HepG2 (cell line): ENCODE data around the gene CFAP70. TPM values are rescaled to one million over a fixed set of nuclear protein-coding genes. Genes with fewer than 3 reads are reported as not detected.

Experiments used
- CBX5 ChIP-seq: sonication (generic); formaldehyde crosslinking; IDR thresholded peaks from 2 replicates; pipeline ENCODE4 v1.4.0; 2020; ENCODE audit warnings: missing genetic modification reagents, borderline replicate concordance
- DPF2 ChIP-seq: sonication (generic); formaldehyde crosslinking; IDR thresholded peaks from 2 replicates; pipeline ENCODE4 v1.4.0; 2020; ENCODE audit warnings: mild to moderate bottlenecking, low read depth, missing genetic modification reagents, borderline replicate concordance
- EZH2 ChIP-seq: conservative IDR thresholded peaks from 2 replicates; pipeline ENCODE4 v1.6.1; 2012; ENCODE audit warnings: mild to moderate bottlenecking, low read depth, low read length, moderate library complexity
- FOXK2 ChIP-seq: fragments of 450-650 bp; IDR thresholded peaks from 2 replicates; pipeline ENCODE4 v1.6.1; 2016
- HOXA7 ChIP-seq: sonication (generic); formaldehyde crosslinking; IDR thresholded peaks from 2 replicates; pipeline ENCODE4 v1.8.1; 2022; ENCODE audit warnings: mild to moderate bottlenecking, missing genetic modification reagents, moderate library complexity
- KLF15 ChIP-seq: sonication (generic); formaldehyde crosslinking; IDR thresholded peaks from 2 replicates; pipeline ENCODE4 v1.8.1; 2023; ENCODE audit warnings: borderline replicate concordance, mild to moderate bottlenecking, inconsistent platforms, missing genetic modification reagents, mixed read lengths
- MAFK ChIP-seq, 2 experiments: IDR thresholded peaks in 1 of 2; conservative IDR thresholded peaks in 1 of 2; 2 replicates each; pipeline ENCODE4 v1.6.1; 2011; ENCODE audit warnings: improper control_type of control experiment in 2 of 2, low read length in 2 of 2
- MED8 ChIP-seq: sonication (generic); formaldehyde crosslinking; IDR thresholded peaks from 2 replicates; pipeline ENCODE4 v1.8.1; 2023; ENCODE audit warnings: mild to moderate bottlenecking, missing genetic modification reagents; ENCODE audit not compliant: insufficient replicate concordance
- MEF2D ChIP-seq: sonication (generic); formaldehyde crosslinking; IDR thresholded peaks from 2 replicates; pipeline ENCODE4 v1.5.1; 2020; ENCODE audit warnings: mild to moderate bottlenecking, missing genetic modification reagents
- NFIC ChIP-seq: IDR thresholded peaks from 2 replicates; pipeline ENCODE4 v1.6.1; 2012; ENCODE audit warnings: mild to moderate bottlenecking, low read length, inconsistent platforms
- PRPF4 ChIP-seq: fragments of 200-400 bp; formaldehyde crosslinking; IDR thresholded peaks from 2 replicates; pipeline ENCODE4 v1.6.1; 2016; ENCODE audit warnings: low read length, low read depth; ENCODE audit not compliant: poor library complexity, severe bottlenecking
- RFXAP ChIP-seq: sonication (generic); formaldehyde crosslinking; IDR thresholded peaks from 2 replicates; pipeline ENCODE4 v1.4.0; 2020; ENCODE audit warnings: missing genetic modification reagents, borderline replicate concordance
- RXRB ChIP-seq: IDR thresholded peaks from 2 replicates; pipeline ENCODE4 v1.6.1; 2016; ENCODE audit warnings: borderline replicate concordance, missing genetic modification reagents, missing compliant biosample characterization
- THAP11 ChIP-seq: IDR thresholded peaks from 2 replicates; pipeline ENCODE4 v1.6.1; 2016; ENCODE audit warnings: missing biosample characterization, missing genetic modification reagents
- ZFP90 ChIP-seq: sonication (generic); formaldehyde crosslinking; IDR thresholded peaks from 2 replicates; pipeline ENCODE4 v1.8.0; 2022; ENCODE audit warnings: missing genetic modification reagents, mild to moderate bottlenecking, inconsistent platforms, borderline replicate concordance
- ZMYM2 ChIP-seq: sonication (generic); formaldehyde crosslinking; IDR thresholded peaks from 2 replicates; pipeline ENCODE4 v1.8.0; 2022; ENCODE audit warnings: mild to moderate bottlenecking, missing genetic modification reagents
- polyA plus RNA-seq, 8 experiments: library from polyadenylated mRNA; depleted of rRNA in 3 of 8; stranded (reverse) in 7 of 8; unstranded in 1 of 8; fragments of >200 nt; fragmentation: Illumina TruSeq in 4 of 8; extraction: Trizol in 4 of 8; gene quantifications; 2 replicates each; pipeline versions ENCODE4 v1.2.1 to v1.2.3, GENCODE V29; 2011 to 2016; ENCODE audit warnings: low read depth in 4 of 8, missing spikeins in 1 of 8, mixed read lengths in 1 of 8; ENCODE audit not compliant: insufficient read depth in 1 of 8
- total RNA-seq, 5 experiments: library from RNA; depleted of rRNA; stranded (reverse); fragments of >200 nt; fragmentation: Illumina TruSeq; extraction: Trizol; gene quantifications; 2 replicates each; pipeline ENCODE4 v1.2.3, GENCODE V29; 2016; ENCODE audit warnings: low read depth in 1 of 5
- TF ChIP-seq, protein P1 (sequence below): sonication (generic); formaldehyde crosslinking; conservative IDR thresholded peaks from 2 replicates; pipeline ENCODE4 v1.5.0; 2020; ENCODE audit warnings: missing genetic modification reagents
- TF ChIP-seq, protein P2 (sequence below): sonication (generic); formaldehyde crosslinking; IDR thresholded peaks from 2 replicates; pipeline ENCODE4 v1.4.0; 2020; ENCODE audit warnings: mild to moderate bottlenecking, missing genetic modification reagents
- TF ChIP-seq, protein P3 (sequence below): sonication (generic); formaldehyde crosslinking; IDR thresholded peaks from 2 replicates; pipeline ENCODE4 v1.5.0; 2020; ENCODE audit warnings: missing genetic modification reagents
- TF ChIP-seq, protein P4 (sequence below): IDR thresholded peaks from 2 replicates; pipeline ENCODE4 v1.6.1; 2016; ENCODE audit warnings: mild to moderate bottlenecking
- TF ChIP-seq, protein P5 (sequence below): IDR thresholded peaks from 2 replicates; pipeline ENCODE4 v1.6.1; 2016; ENCODE audit warnings: control low read depth

Gene CFAP70
- total and polyA plus RNA-seq, 2 of the 13 experiments (the other 11 are each of a cell fraction or from before 2014, with no cell fraction given): 0.27 to 0.38 TPM

DNA sequence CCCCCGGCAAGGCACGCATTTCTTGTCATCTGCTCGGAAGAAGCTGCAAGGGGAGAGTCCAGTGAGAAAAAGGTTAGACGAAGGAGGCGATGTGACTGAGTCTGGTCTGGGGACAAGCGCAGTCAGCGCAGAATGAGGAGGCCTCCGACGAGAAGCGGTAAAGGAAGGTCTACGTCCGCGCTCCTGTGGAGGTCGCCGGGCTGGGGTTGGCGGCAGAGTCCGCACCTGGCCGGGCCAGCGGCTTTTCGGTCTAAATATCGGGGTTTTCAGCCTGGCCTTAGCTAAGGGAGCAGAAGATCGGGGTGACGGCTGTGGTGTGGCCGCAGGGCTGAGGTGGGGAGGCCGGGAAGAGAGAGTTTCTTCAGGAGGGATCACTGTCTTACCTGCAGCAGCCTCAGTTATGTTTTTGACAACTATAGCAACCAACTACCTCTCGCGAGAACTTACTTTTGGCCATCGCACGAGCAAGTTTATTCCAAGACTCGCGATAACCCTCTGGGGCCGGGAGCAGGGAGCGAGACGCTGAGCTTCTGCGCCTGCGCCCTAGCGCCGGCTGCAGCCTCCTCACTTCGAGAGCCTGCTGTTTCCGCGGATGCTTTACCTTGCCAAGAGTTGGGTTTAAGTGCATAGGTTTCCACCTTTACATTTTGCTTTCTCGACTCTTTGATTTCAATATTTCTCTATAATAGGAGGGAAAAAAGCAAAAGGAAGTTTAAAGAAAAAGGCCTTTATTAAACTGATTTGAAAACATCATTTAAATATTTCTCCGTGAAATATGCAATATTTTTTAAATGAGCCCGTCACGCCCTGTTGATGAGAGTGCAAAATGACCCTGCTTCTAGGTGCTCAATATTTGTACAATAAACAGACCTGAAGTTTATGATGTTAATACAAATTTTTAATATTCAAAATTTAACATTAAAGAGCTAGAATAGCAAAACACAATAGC lies at the start of gene CFAP70 (continued):
- TF ChIP-seq, protein P1, sequence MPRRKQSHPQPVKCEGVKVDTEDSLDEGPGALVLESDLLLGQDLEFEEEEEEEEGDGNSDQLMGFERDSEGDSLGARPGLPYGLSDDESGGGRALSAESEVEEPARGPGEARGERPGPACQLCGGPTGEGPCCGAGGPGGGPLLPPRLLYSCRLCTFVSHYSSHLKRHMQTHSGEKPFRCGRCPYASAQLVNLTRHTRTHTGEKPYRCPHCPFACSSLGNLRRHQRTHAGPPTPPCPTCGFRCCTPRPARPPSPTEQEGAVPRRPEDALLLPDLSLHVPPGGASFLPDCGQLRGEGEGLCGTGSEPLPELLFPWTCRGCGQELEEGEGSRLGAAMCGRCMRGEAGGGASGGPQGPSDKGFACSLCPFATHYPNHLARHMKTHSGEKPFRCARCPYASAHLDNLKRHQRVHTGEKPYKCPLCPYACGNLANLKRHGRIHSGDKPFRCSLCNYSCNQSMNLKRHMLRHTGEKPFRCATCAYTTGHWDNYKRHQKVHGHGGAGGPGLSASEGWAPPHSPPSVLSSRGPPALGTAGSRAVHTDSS (CRISPR knock-in tag): no peak
- no peak for TF ChIP-seq NFIC
- no peak for TF ChIP-seq EZH2
- TF ChIP-seq MEF2D (CRISPR knock-in tag): no peak
- TF ChIP-seq PRPF4: no peak
- no peak for TF ChIP-seq RXRB (CRISPR knock-in tag)
- TF ChIP-seq, protein P2, sequence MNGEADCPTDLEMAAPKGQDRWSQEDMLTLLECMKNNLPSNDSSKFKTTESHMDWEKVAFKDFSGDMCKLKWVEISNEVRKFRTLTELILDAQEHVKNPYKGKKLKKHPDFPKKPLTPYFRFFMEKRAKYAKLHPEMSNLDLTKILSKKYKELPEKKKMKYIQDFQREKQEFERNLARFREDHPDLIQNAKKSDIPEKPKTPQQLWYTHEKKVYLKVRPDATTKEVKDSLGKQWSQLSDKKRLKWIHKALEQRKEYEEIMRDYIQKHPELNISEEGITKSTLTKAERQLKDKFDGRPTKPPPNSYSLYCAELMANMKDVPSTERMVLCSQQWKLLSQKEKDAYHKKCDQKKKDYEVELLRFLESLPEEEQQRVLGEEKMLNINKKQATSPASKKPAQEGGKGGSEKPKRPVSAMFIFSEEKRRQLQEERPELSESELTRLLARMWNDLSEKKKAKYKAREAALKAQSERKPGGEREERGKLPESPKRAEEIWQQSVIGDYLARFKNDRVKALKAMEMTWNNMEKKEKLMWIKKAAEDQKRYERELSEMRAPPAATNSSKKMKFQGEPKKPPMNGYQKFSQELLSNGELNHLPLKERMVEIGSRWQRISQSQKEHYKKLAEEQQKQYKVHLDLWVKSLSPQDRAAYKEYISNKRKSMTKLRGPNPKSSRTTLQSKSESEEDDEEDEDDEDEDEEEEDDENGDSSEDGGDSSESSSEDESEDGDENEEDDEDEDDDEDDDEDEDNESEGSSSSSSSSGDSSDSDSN (CRISPR knock-in tag): peak; percentile 75
- TF ChIP-seq, protein P3, sequence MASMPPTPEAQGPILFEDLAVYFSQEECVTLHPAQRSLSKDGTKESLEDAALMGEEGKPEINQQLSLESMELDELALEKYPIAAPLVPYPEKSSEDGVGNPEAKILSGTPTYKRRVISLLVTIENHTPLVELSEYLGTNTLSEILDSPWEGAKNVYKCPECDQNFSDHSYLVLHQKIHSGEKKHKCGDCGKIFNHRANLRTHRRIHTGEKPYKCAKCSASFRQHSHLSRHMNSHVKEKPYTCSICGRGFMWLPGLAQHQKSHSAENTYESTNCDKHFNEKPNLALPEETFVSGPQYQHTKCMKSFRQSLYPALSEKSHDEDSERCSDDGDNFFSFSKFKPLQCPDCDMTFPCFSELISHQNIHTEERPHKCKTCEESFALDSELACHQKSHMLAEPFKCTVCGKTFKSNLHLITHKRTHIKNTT: no peak
- no peak for TF ChIP-seq FOXK2
- no peak for TF ChIP-seq RFXAP
- TF ChIP-seq MED8 (CRISPR knock-in tag): no peak
- TF ChIP-seq, protein P4, sequence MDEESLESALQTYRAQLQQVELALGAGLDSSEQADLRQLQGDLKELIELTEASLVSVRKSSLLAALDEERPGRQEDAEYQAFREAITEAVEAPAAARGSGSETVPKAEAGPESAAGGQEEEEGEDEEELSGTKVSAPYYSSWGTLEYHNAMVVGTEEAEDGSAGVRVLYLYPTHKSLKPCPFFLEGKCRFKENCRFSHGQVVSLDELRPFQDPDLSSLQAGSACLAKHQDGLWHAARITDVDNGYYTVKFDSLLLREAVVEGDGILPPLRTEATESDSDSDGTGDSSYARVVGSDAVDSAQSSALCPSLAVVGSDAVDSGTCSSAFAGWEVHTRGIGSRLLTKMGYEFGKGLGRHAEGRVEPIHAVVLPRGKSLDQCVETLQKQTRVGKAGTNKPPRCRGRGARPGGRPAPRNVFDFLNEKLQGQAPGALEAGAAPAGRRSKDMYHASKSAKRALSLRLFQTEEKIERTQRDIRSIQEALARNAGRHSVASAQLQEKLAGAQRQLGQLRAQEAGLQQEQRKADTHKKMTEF (CRISPR knock-in tag): peak; percentile 47; the same call in 1 of the 2 replicates
- no peak for TF ChIP-seq KLF15 (CRISPR knock-in tag)
- TF ChIP-seq HOXA7 (CRISPR knock-in tag): no peak
- TF ChIP-seq DPF2: no peak
- no peak for TF ChIP-seq ZMYM2 (CRISPR knock-in tag)
- TF ChIP-seq CBX5 (CRISPR knock-in tag): no peak
- peak; percentile 70 for TF ChIP-seq THAP11 (CRISPR knock-in tag)
- TF ChIP-seq ZFP90 (CRISPR knock-in tag): no peak
- TF ChIP-seq, protein P5, sequence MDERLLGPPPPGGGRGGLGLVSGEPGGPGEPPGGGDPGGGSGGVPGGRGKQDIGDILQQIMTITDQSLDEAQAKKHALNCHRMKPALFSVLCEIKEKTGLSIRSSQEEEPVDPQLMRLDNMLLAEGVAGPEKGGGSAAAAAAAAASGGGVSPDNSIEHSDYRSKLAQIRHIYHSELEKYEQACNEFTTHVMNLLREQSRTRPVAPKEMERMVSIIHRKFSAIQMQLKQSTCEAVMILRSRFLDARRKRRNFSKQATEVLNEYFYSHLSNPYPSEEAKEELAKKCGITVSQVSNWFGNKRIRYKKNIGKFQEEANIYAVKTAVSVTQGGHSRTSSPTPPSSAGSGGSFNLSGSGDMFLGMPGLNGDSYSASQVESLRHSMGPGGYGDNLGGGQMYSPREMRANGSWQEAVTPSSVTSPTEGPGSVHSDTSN (CRISPR knock-in tag): no peak
- no peak for TF ChIP-seq MAFK (conservative IDR thresholded peaks at IDR 0.05 in 1 of 2, IDR thresholded peaks at IDR 0.05 in 1 of 2; ENCODE audit: low read length in 2 of 2)
